ENCODE data around the gene TAS1R3. TPM values are rescaled to one million over a fixed set of nuclear protein-coding genes. Genes with fewer than 3 reads are reported as not detected.

The TAS1R3 gene
- total RNA-seq, 1 donor = 0.09 TPM

- no peak for TF ChIP-seq CTCF (IDR thresholded peaks at IDR 0.05; ENCODE audit: insufficient read depth, low read length)
- no peak overlapping the region for H3K4me3 ChIP-seq (ENCODE audit: low read depth, low read length)
- no peak for DNase-seq (ENCODE audit: low read depth)
Observed at GRCh38 chr1:1302951-1303509, 28.1 kb upstream of the TAS1R3 start.

- TF ChIP-seq CTCF (IDR thresholded peaks at IDR 0.05; ENCODE audit: insufficient read depth, low read length) = no peak
- no peak for DNase-seq (ENCODE audit: low read depth)
- H3K4me3 ChIP-seq (ENCODE audit: low read depth, low read length) = no peak overlapping the region
Observed at GRCh38 chr1:1303736-1304135, 27.3 kb upstream of the TAS1R3 start.

- peak overlapping the region; percentile 74 for H3K4me3 ChIP-seq (ENCODE audit: low read depth, low read length)
- TF ChIP-seq CTCF (IDR thresholded peaks at IDR 0.05; ENCODE audit: insufficient read depth, low read length) = no peak
- DNase-seq (ENCODE audit: low read depth) = peak; percentile 72
Observed at GRCh38 chr1:1304331-1305299, 26.5 kb upstream of the TAS1R3 start.

GRCh38 chr1:1305300-1306069 is 25.6 kb upstream of the TAS1R3 start:
- peak; percentile 73 for DNase-seq (ENCODE audit: low read depth)
- TF ChIP-seq CTCF (IDR thresholded peaks at IDR 0.05; ENCODE audit: insufficient read depth, low read length) = no peak
- H3K4me3 ChIP-seq (ENCODE audit: low read depth, low read length) = peak overlapping the region; percentile 74

GRCh38 chr1:1306070-1306660 is 24.9 kb upstream of the TAS1R3 start:
- H3K4me3 ChIP-seq (ENCODE audit: low read depth, low read length) = peak overlapping the region; percentile 74
- peak; percentile 38 for TF ChIP-seq CTCF (IDR thresholded peaks at IDR 0.05; ENCODE audit: insufficient read depth, low read length)
- DNase-seq (ENCODE audit: low read depth) = peak; percentile 24

- H3K4me3 ChIP-seq (ENCODE audit: low read depth, low read length) = peak overlapping the region; percentile 74
- peak; percentile 21 for DNase-seq (ENCODE audit: low read depth)
- TF ChIP-seq CTCF (IDR thresholded peaks at IDR 0.05; ENCODE audit: insufficient read depth, low read length) = no peak
Observed at GRCh38 chr1:1306661-1307260, 24.3 kb upstream of the TAS1R3 start.

All from fibroblast of the aortic adventitia (primary cell).